GM19023 (cell line): ENCODE results near the gene FAM168A.
"Not testable (repeated sequence)": the region's sequence is repeated elsewhere in the genome, so short reads cannot be mapped to it uniquely, and the experiment has no call there.

ENCODE experiments used
- ATAC-seq: cut with Tn5 transposase; IDR thresholded peaks from one replicate; pipeline ENCODE4 v1.9.1; 2021; ENCODE audit warnings: mild to moderate bottlenecking, moderate library complexity; ENCODE audit not compliant: unreplicated experiment

FAM168A gene

DNA sequence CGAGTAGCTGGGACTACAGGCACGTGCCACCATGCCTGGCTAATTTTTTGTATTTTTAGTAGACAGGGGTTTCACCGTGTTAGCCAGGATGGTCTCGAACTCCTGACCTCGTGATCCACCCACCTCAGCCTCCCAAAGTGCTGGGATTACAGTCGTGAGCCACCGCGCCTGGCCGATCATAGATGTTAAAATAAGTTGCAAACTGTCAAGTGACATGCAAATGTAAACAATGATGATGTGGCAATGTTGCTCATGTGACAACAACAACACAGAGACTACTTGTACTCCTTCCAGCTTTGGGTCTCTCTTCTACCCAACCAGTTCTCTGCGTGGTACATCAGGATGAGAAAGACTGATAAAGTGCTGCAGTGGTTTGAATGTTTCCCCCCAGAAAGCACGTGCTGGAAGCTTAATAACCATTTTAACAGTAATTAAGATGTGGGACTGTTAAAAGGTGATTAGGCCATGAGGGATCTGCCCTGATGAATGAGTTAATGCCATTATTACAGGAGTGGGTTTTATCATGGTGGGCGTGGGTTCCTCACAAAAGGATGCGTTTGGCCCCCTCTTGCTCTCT, 127.8 kb downstream of the FAM168A start:
- ATAC-seq, result not testable (repeated sequence)

DNA sequence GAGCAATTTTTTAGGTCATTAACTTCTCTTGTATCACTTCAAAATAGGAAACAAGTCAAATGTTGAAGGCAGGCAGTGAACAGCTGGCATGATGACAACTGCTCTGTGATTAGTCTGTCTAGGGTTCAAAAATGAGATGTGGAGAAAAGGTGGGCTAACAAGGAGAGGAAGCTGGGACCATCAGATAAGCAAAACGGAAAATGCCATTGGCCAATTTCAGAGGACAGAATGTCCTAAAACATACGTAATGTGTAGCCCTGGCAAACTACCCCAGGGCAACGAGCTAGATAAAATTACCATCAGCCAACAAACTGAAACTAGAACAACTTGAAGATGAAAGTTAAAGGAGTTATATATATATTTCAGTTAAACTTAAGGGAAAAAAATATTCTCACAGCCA, 128.5 kb downstream of the FAM168A start:
- ATAC-seq, result no peak

DNA sequence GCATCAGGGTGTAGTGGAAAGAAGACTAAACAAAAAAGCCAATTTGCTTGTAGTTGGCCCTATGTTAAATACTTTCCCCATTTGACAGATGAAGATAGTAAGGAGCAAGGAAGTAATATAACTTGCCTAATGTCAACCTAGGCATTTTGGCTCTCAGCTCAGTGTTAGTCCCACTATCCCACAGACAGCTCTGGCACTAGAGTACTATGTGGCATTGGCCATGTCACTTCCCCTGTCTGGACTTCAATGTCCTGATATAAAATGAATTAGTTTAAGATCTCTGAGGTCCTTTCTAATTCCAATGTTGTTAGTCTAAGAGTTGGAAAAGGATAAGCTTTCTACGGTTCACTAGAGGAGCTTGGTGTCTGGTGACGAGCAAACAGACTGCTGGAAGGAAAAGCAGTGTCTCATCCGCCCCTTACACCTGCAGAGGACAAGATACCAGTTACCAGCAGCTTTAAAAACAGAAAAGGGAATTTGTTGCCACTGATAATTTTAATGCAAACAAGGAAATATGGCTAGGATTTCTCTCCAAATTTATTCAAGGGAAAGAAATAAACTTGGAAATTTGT, 129.2 kb downstream of the FAM168A start:
- no peak for ATAC-seq

DNA sequence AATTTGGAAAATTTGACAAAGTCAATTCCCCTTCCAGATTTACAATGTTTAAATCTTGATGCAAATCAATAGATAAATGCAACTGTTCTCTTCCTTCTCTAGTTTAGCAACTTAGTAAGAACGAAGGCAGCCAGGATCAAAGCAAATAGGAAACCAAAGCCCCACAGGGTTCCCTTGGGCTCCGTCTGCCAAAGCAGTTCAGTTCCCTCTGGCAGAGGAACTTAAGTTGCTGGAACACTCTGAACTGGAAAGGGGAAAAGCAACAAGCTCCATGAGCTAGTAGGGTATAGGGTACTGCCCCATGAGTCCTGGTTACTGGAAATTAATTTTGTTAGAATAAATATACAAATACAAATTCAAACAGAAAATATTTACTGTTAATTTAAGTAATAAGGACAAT, 130.4 kb downstream of the FAM168A start:
- ATAC-seq, result no peak

DNA sequence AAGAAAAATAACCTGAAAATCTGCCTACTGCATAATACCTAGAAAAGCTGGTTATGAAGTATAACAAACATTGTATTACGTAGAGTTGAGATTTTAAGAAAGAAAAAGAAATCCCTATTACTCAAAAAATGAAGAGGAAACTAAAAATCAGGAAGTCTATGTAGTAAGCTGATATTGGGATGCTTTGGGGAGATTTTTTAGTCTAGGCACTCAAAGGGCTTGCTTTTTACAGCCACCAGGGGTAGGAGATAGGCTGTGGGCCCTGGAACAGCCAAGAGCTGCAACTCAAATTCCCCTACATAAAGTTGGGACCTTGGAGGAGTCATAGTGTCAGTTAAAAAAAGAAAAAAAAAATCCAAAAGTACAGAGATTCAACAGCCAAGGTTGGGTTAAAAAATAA, 131.3 kb downstream of the FAM168A start:
- ATAC-seq, result no peak

DNA sequence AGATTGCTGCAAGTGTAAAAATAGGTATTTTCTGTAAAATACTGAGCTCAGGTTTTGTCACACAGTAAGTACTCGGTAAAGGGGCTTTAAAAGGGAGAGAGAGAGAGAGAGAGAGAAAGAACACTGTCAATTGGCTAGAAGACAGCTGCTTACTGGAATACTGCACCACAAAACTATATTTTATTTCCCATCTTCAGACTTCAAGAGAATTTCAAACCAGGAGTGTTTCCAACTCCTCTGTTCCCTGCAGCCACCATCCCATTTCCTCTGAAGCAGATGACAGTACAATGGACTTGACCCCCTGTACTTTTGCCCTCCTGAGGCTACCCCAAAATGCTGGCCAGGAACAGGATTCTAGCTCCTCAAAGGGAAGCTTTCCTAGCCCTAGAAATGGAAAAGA, 132.0 kb downstream of the FAM168A start:
- ATAC-seq, result no peak

DNA sequence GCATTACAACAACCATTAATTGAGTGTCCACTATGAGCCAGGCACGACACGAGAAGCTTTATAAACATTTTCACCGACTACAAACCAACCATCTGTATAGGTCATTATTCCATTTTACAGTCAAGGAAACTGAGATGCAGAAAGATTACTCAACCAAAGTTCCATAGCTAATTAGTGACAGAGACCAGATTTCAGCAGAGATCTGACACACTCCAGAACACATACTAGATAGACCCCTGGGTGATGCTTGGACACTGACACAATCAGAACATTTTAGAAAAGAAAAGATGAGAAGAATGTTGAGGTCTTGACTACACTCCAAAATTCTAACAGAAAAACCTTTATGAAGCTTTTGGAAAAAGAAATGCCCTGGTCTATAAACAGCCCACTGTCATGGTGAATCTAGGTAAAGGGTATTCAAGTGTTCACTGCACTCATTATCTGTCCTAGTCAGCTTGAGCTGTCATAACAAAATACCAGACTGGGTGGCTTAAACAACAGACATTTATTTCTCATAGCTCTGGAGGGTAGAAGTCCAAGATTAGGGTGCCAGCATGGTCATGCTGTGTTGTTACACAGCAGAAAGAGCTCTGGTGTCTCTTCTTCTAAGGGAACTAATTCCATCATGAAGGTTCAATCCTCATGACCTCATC, 132.8 kb downstream of the FAM168A start:
- ATAC-seq, result no peak

DNA sequence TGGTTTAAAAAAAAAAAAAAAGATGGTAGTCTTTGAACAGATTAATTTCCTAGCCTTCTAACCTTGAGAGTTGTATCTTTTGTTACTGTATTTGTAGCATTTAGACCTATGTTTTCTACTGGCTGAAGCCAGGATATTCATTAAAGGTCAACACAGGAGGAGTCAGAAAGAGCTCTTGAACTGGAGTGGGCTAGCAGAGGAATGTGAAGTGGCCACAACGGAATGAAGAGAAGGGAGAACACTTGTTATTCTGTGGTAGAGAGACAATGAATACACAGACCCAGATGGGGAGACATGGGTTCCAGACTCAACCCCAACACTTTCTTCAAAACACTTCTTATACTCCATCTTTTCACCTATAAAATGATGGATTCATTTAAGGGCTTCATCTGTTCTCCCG, 133.6 kb downstream of the FAM168A start:
- no peak for ATAC-seq

DNA sequence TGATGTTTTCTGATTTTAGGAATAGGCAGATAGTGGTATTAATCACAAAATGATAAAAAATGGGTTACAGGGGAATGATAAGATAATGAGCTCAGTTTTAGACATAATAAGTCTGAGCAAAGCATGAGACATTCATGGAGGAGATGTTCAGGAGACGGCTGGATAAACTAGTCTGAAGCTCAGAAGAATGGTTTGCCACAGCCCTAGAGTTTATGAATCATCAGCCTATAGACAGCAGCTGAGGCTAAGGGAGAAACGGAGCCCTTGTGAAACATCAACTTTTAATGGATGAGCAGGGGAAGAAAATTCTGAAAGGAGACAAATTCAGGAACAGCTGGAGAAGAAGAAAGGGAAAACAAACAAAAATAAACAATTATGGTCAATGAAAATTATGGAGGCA, 134.6 kb downstream of the FAM168A start:
- ATAC-seq, result no peak

DNA sequence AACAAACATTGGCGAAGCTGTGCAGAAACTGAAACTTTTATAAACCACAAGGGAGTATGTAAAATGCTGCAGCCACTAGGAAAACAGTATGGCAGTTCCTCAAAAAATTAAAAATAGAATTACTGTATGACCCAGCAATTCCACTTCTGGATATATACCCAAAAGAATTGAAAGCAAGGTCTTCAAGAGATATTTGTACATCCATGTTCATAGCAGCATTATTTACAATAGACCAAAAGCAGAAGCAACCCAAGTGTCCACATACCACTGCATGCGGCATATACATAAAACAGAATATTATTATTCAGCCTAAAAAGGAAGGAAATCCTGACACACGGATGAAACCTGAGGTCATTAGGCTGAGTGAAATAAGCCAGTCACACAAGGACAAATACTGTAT, 135.9 kb downstream of the FAM168A start:
- ATAC-seq, result no peak

DNA sequence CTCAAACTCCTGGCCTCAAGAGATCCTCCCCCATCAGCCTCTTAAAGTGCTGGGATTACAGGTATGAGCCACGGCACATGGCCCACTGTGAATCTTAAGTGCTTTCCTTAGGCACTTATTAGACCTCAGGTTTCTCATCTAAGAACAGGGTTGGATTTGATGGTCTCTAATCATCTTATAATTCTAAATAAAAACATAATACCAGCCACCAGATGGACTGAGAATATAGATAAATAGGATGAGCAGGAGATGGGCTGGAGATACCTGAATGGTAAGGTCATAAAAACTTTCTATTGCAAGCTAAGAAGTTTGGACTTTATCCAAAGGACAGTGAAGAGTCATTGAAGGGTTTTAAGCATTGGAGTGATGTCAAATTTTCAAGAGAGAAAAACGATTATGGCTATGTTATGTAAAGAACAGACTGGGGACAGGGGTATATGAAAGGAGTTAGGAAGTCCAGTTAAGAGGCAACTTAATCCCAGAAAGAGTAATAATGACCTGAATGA, 136.5 kb downstream of the FAM168A start:
- ATAC-seq, result no peak

DNA sequence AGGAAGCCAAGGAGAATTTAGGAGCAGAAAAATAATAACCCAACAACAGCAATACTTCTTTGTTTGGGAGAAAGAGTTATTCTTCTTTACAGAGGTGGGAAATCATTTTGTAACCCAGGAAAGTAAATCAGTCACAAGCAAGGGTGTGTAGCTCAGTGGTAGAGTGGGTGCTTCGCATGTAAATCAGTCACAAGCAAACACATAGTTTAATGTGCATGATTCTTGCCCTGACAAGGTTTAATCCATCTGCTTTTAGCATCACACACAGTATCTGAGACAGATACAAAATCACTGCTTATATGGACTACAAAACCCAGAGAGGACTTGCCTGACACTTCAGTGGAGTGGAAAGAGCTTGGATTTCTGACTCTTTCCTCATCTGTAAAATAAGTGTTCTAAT, 139.7 kb downstream of the FAM168A start:
- no peak for ATAC-seq

DNA sequence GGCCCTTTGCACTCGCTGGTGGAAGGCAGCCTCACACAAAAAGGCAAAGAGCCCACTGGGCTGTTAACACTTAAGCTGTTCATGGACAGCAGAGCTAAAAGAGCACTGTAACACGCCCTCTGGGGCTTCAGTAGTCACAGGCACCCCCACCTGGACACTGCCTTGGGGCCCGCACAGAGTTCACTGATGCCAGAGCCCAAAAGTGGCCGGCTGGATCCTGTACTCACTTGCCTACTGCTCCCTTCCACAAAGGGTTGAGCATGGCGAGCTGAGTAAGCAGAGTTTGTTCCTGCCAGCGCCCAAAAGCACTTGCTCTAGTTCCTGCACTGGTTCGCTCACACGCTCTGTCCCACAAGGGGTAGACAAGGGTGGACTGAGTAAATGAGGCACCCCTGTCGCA, 142.9 kb downstream of the FAM168A start:
- no peak for ATAC-seq

DNA sequence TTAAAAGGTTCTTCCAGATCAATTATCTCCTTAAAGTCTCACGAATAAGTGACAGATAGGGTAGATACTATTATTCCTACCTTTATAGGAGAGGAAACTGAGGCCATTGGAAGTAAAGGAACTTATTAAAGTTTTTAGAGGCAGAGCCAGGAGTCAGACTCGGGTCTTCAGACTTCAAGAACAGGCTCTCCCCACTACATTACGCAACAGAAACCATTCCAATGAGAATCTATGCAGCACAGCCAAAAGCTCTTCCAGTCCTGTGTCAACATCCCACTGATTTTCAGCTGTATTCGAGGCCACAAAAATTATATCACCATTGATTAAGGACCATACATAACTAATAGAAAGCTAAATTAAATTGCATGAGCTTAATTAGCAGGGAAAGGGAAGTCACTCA, 144.3 kb downstream of the FAM168A start:
- ATAC-seq, result no peak

DNA sequence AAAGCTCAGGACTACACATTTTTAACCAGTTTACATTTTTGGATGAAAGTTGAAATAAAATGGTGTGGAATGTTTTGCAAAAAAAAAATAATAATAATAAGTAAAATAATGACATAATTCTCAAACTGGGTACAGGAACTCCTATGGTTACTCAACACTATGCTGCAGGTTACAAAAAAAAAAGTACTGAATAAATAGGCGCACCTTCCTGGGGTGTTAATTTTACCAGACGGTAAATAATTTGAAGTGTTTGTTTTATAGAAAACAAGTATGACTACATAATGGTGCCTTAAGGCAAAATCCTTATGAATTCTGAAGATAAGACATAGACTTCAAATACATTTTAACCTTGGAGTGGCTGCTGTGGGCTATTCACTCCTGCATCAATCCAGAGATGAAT, 145.2 kb downstream of the FAM168A start:
- ATAC-seq, result no peak

DNA sequence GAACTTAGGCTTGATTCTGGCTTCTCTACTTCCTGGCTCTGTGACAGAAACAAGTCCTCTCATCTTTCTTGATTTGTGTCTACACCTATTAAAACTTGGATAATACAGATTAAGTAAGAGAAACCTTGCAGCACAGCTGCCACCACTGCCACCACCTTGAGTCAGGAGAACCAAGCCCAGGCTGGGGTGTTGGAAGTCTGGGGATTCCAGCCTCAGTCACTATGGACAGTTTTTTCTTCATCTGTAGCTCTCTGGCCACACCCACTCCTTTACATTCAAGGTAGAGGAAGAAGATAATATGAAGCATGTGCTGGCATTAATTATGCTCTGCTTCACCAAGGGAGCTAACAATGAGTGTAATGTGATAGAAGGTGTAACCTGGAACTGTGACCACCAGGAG, 146.0 kb downstream of the FAM168A start:
- ATAC-seq, result no peak

DNA sequence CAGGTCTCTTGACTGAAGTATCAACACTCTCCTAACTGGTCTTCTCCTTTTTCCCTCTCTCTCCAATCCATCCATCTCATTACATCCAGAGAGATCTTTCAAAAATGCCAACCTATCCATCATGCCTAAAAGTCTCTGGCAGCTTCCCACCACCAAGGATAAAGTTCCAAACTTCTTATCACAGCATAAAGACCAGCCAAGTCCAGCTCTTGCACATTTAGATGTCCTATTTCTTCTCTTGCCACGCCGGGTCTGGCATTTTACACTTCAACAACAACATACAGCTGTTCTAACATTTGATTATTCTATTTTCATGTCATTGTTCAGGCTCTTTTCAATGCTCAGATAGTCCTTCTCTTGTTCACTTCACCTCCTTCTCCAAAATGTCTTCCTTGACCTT, 151.1 kb downstream of the FAM168A start:
- no peak for ATAC-seq

DNA sequence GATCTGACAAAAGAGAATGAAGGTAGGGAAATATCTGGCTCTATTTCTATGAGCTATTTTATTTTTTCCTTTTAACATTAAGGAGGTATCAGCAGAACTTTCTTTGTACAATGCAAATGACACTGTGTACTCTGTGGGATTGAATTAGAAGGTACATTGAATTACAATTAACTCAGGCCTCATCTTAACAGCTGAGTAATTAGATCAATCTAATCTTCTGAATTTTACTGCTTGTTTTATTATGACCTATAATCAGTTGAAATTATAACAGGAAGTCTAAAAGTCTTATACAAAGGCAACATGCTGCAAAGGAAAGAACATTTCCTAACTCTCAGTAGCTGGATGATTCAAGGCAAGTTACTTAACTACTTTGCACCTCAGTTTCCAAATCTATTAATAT, 151.9 kb downstream of the FAM168A start:
- ATAC-seq, result no peak

DNA sequence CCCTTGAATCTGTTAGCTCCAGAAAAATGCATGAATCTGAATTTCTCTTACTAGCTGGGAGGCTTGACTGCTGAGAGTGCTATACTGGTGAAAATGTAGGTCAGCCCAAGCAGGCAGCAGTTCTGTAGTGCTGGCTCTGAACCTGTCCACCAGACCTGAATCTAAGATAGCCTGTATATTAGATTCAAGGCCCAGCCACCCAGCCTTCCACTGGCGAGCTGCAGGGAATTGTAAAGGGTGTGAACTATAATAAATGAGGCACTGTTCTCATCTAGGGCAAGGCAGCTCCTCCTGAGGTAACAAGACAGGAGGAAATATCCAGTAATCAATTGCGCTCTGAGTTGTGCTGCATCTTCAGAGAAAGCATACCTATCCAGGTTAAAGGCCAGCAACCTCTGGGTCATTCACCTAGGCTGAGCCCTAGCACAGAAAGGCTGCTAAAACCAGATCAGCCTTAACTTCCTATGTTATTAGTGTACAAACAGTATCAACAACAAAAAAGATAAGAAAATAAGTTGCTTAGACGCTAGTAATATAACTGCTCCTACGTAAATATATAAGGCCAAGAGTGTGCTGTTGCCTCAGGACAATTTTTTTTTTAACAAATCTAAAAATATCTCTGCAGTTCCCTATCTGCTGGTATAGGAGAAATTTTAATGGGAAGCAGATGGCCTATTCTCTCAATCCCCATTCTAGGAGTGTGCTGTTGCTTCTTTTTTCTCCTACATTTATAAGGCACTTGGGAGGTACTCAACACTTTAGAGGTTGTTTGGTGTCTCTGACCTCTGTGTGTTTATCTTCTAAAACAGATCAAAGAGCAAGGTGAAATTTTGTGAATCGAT, 158.7 kb downstream of the FAM168A start:
- ATAC-seq, result no peak

DNA sequence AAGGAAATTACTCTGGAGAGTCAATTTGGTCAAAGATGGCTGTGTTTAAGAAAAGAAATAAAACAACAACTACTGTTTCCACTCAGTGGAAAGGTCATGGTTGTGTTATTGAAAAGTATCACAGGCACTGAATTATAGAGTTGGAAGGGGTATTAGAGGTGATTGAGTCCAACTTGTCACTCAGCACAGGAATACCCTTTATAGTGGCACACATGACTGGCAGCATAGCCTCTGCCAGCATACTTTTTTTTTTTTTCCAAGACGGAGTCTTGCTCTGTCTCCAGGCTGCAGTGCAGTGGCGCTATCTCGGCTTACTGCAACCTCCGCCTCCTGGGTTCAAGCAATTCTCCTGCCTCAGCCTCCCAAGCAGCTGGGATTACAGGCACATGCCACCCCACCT, 161.1 kb downstream of the FAM168A start:
- ATAC-seq, result not testable (repeated sequence)

DNA sequence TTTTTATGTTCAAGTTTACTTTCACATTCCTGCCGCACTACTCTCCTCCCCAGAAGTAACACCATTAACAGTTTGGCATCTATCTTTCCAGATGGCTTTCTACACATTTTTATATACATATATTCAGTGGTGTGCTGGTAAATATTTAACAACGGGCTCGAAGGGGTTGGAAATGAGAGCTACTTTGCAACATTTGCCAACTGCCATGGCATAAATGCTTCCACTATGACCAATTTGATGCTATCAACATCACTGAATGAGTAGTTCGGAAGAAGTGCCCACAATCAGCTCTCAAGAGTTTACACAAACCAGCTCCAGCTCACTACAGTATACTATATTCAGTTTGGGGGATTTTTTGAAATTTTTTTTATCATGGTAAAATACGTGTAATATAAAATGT, 166.5 kb downstream of the FAM168A start:
- ATAC-seq, result no peak

DNA sequence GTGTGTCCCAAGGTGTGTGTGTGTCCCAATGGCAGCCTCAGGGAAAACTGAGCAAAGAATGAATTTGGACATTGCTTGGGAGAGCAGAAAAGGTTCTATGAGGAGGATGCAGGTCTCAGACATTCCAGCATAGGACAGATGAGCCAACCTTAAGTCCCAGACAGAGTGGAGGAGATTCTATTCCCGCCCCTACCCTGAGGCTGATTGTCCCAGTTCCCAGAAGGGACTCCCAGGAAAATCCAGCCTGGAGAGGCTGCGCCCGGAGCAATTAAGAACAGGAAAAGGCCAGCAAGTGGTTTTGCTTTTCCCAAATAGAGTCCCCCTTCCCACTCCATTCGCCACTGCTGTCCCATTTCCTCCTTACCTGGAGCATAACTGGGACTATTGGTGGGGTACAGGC, 167.6 kb downstream of the FAM168A start:
- ATAC-seq, result no peak
